Measurements from ENCODE around the gene ZMYM2. TPM values are rescaled to one million over a fixed set of nuclear protein-coding genes. Genes with fewer than 3 reads are reported as not detected.

ZMYM2 gene
- total and polyA plus RNA-seq, 2 of the 13 experiments (the other 11 are each of a cell fraction or from before 2014, with no cell fraction given) = 22.4 to 40.8 TPM

GRCh38 chr13:20015763-20016162 is 57.2 kb downstream of the ZMYM2 start (continued):
- TF ChIP-seq PRMT3 (CRISPR knock-in tag; IDR thresholded peaks at IDR 0.05; ENCODE audit: borderline replicate concordance, low read depth) = no peak
- TF ChIP-seq NR2C2 (CRISPR knock-in tag; IDR thresholded peaks at IDR 0.05; ENCODE audit: borderline replicate concordance) = no peak
- no peak for TF ChIP-seq ZNF83 (CRISPR knock-in tag; IDR thresholded peaks at IDR 0.05; ENCODE audit: borderline replicate concordance)

GRCh38 chr13:20016649-20017364 is 58.3 kb downstream of the ZMYM2 start:
- CTCF ChIA-PET (ENCODE audit: low intra/inter-chr PET ratio, low total read pairs) = no interaction called here
- BruUV-seq (replicated peaks) = no TSS peak

More at GRCh38 chr13:20016649-20017364, 58.3 kb downstream of the ZMYM2 start:
- ATAC-seq (no peak), DNase-seq (ENCODE audit: low spot score) (no peak), FAIRE-seq (no peak)
- Histone ChIP-seq H3K4me1 (ENCODE audit: insufficient read depth, low read length) (no peaks in the 10 kb centered on the region), H3K36me3 (replicated peaks in 1 of 2; ENCODE audit: control insufficient read depth in 1 of 2, insufficient read depth in 2 of 2, low read length in 2 of 2) (peaks cover 5 to 8% of the 10 kb centered on the region in 2 experiments; a peak in 4 of 5 replicates), H4K20me1 (ENCODE audit: insufficient read depth, low read length) (no peaks in the 10 kb centered on the region), H3K79me2 (ENCODE audit: insufficient read depth, low read length) (peaks cover 3% of the 10 kb centered on the region), H3K27ac (ENCODE audit: extremely low read length, insufficient read depth, low read length) (no peak overlapping the region), H3K9me3 (ENCODE audit: low read length) (no peaks in the 10 kb centered on the region), H3K9ac (ENCODE audit: insufficient read depth, low read depth, low read length) (no peak overlapping the region), H3K27me3 (ENCODE audit: control insufficient read depth in 1 of 2, insufficient read depth in 2 of 2, low read length in 2 of 2) (no peaks in the 10 kb centered on the region), H3K4me2 (ENCODE audit: low read depth, low read length) (no peak overlapping the region), H2AFZ (ENCODE audit: low read length) (no peak overlapping the region), H3K4me3 (replicated peaks in 1 of 3; ENCODE audit: insufficient read depth in 1 of 3, low read depth in 2 of 3, low read length in 3 of 3) (no peak overlapping the region)
- intact Hi-C loops (cut with micrococcal nuclease; ENCODE audit: unreplicated experiment) (no loop called here), in situ Hi-C loops (cut with HindIII; ENCODE audit: extremely low pct_ligation_motif_present, low pct_unique_long_range_greater_than_20kb) (no loop called here)
- POLR2A ChIA-PET = no interaction called here
- WGBS (ENCODE audit: low lambda C conversion rate) = 95% methylated on average over 3 of the region's 3 CpGs
- no peak for TF ChIP-seq CC2D1A (CRISPR knock-in tag; IDR thresholded peaks at IDR 0.05)
- TF ChIP-seq ZBTB25 (CRISPR knock-in tag; IDR thresholded peaks at IDR 0.05) = no peak
- TF ChIP-seq HOXA5 (CRISPR knock-in tag; IDR thresholded peaks at IDR 0.05) = no peak
- TF ChIP-seq ZNF326 (CRISPR knock-in tag; IDR thresholded peaks at IDR 0.05; ENCODE audit: borderline replicate concordance) = no peak
- TF ChIP-seq FOSL2 (CRISPR knock-in tag; IDR thresholded peaks at IDR 0.05) = no peak
- no peak for TF ChIP-seq ZBTB1 (CRISPR knock-in tag; IDR thresholded peaks at IDR 0.05; ENCODE audit: borderline replicate concordance)
- no peak for TF ChIP-seq ZNF253 (CRISPR knock-in tag; IDR thresholded peaks at IDR 0.05; ENCODE audit: borderline replicate concordance)
- no peak for TF ChIP-seq IKZF1 (IDR thresholded peaks at IDR 0.05)
- TF ChIP-seq ZNF543 (CRISPR knock-in tag; IDR thresholded peaks at IDR 0.05) = no peak
- no peak for TF ChIP-seq NCOA1 (CRISPR knock-in tag; IDR thresholded peaks at IDR 0.05)
- no peak for TF ChIP-seq GATA4 (IDR thresholded peaks at IDR 0.05; ENCODE audit: borderline replicate concordance, low read depth)
- TF ChIP-seq, protein P1, sequence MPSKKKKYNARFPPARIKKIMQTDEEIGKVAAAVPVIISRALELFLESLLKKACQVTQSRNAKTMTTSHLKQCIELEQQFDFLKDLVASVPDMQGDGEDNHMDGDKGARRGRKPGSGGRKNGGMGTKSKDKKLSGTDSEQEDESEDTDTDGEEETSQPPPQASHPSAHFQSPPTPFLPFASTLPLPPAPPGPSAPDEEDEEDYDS (CRISPR knock-in tag; IDR thresholded peaks at IDR 0.05) = no peak
- TF ChIP-seq ZNF234 (CRISPR knock-in tag; conservative IDR thresholded peaks at IDR 0.05) = no peak
- no peak for TF ChIP-seq PITX1 (CRISPR knock-in tag; IDR thresholded peaks at IDR 0.05)
- TF ChIP-seq ATF6 (CRISPR knock-in tag; conservative IDR thresholded peaks at IDR 0.05) = no peak
- TF ChIP-seq, protein P2, sequence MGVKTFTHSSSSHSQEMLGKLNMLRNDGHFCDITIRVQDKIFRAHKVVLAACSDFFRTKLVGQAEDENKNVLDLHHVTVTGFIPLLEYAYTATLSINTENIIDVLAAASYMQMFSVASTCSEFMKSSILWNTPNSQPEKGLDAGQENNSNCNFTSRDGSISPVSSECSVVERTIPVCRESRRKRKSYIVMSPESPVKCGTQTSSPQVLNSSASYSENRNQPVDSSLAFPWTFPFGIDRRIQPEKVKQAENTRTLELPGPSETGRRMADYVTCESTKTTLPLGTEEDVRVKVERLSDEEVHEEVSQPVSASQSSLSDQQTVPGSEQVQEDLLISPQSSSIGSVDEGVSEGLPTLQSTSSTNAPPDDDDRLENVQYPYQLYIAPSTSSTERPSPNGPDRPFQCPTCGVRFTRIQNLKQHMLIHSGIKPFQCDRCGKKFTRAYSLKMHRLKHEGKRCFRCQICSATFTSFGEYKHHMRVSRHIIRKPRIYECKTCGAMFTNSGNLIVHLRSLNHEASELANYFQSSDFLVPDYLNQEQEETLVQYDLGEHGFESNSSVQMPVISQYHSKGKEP (CRISPR knock-in tag; IDR thresholded peaks at IDR 0.05) = no peak
